Amniotic stem cell (primary cell): Measurements from ENCODE around the gene CLDN7.

Source experiments
- DNase-seq: peaks from one replicate; lab custom pipeline; 2025; lab: John Stamatoyannopoulos, UW

Gene CLDN7

DNA sequence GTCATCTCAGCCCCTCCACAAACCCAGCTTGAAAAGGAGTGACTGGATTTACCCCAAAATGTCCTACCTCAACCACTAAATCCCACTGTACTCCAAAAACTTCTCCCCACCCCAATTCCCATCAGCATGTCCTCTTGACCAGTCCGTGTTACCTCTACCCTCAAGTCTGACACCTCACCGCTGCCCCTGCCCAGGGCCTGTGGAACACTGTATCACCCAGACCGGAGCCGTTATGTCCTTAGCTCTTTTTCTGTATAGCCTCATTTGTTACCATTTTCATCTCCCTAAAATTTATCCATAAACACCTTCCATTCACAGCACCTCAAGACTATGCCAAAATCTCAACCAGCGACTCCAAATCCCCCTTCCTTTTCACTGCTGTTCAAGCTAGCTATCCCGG is 25.5 kb downstream of the CLDN7 start:
- DNase-seq = no peak

- DNase-seq = no peak
Measured at GRCh38 chr17:7235693-7236665, 26.3 kb downstream of the CLDN7 start.

DNA sequence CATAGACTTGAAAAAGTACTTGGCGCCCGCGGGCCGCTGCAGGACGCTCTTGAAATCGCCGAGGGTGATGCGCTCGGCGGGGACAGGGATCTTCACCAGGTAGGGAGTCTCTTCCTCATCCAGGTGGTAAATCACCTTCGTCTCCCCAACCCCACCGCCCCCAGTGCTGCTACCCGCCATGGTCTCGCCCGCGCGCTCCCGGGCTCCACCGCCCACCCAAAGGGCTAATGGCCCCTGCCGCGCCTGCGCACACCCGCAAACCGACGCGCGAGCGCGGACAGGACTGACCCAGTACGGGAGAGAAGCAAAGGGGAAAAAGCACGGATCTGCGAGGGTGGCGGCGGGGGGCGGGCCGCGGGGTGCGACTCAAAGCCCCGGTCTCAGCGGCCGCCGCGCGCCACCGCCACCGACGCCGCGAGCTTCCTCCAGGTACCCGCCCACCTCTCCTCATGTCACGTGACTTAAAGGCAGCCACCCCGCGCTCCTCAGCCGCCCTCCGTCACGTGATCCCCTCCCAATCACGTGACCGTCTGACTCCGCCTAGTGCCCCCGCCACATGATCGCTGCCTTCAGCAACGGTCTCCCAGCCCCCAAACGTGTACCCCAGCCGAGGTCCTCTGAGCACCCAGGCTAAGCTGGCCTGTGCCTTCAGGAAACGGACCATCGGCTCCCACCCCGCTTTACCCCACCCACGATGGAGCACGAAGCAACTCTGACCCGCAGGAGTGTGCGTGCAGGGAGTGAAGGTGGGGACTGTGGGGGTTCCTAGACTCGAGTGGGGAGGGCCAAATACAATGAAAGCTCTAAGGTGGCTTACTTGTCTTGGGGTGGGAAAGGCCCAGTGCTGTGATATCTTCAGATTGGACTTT is 28.0 kb downstream of the CLDN7 start, which contains the start of gene DVL2:
Gene DVL2 (minus strand): TSS at position 435 of the 869 bp plus-strand sequence. CDS start 255 bp downstream, at position 180.
- peak; percentile 87 for DNase-seq

DNA sequence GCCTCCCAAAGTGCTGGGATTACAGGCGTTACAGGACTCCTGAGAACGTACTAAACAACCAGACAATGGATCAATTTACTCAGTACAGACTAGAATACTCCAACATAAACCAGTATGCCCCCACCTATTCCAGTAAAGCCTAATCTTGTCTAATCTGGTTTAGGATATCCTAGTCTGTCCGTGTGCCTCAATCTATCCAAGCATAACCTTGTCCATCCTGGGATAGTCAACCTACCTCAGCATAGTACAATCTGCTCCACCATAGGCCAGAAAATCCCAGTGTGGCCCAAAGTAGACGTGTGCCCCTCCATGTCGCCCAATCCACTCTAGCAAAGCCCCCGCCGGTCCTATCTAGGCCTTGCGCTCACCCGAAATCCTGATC is 28.6 kb downstream of the CLDN7 start:
- no peak for DNase-seq

DNA sequence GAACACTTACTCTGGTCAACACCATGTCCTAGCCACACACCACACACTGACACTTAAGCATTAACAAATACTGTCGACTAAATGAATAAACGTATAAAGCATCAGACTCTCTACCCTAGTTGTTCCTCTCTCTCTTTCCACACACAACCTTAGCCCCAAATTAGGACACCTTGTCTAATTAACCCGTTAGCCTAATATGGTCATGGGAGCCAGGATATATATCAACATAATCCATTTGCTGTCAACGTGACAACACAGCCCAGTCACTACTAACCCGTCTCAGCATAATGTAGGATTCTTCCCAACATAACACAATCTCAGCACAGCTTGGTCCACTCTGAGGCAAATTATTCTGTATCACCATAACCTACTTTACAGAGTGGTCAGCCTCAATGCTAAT is 30.2 kb downstream of the CLDN7 start:
- DNase-seq = no peak

DNA sequence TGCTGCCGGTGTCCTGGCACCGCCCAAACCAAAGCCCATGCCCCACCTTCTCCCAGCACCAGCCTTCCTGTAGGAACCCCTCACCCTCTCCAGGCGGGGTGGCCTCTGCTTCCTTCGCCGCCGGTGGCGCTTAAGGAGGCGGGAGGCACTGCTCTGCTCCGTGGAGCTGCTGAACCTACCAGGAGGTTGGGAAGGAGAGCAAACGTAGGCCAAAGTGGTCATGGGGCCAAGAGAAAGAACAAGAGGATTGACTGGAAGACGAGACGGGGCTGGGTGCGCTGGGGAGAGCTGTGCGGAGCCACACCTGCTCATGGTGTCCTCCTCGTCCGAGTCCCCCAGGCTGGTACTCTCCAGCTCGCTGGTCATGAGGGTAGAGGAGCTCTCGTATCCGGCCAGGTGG is 32.8 kb downstream of the CLDN7 start:
- DNase-seq = no peak

DNA sequence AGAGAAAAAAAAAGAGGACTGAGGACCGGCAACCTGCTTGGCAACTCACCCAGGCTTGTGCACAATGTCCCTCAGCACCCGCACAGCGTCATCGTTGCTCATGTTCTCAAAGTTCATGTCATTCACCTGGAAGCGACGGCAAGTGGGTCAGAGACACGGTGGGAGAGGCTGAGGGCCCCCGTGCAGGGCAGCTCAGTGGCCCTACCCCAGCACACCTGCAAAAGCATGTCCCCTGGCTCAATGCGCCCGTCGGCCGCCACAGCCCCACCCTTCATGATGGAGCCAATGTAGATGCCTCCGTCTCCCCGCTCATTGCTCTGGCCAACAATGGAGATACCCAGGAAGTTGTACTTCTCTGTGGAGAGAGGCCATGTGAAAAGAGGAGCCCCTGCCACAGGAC is 33.4 kb downstream of the CLDN7 start:
- DNase-seq = no peak

- no peak for DNase-seq
Measured at GRCh38 chr17:7226721-7227710, 35.3 kb downstream of the CLDN7 start.

- DNase-seq = no peak
Measured at GRCh38 chr17:7225711-7226331, 36.5 kb downstream of the CLDN7 start.

- DNase-seq = no peak
Measured at GRCh38 chr17:7224661-7225111, 37.6 kb downstream of the CLDN7 start.

GRCh38 chr17:7224110-7224509 is 38.2 kb downstream of the CLDN7 start:
- DNase-seq = no peak

- no peak for DNase-seq
Measured at GRCh38 chr17:7223375-7223774, 38.9 kb downstream of the CLDN7 start.

GRCh38 chr17:7222972-7223292 is 39.3 kb downstream of the CLDN7 start:
- DNase-seq = no peak

GRCh38 chr17:7222093-7222971 is 39.9 kb downstream of the CLDN7 start:
- no peak for DNase-seq

GRCh38 chr17:7221278-7222092 is 40.8 kb downstream of the CLDN7 start:
- DNase-seq = no peak

GRCh38 chr17:7220593-7221277 is 41.5 kb downstream of the CLDN7 start:
- DNase-seq = no peak

- peak; percentile 85 for DNase-seq
Measured at GRCh38 chr17:7219812-7220592, 42.3 kb downstream of the CLDN7 start, which contains the start of the genes ACADVL and DLG4. ACADVL (plus strand) TSS chr17:7219938; CDS start chr17:7219985, 47 bp downstream. DLG4 (minus strand) TSS chr17:7219836.
